Caco-2 (cell line): ENCODE results near the gene PLXNA4. TPM values are rescaled to one million over a fixed set of nuclear protein-coding genes. Genes with fewer than 3 reads are reported as not detected.
"Not testable (repeated sequence)": the region's sequence is repeated elsewhere in the genome, so short reads cannot be mapped to it uniquely, and the experiment has no call there.

Experiments
- BruUV-seq: library from RNA; stranded (reverse); fragments of 400-500 nt; replicated peaks from 2 replicates; lab custom pipeline; 2021; lab: Mats Ljungman, UMichigan
- CTCF ChIA-PET: fragments of 300-600 bp; sonication (Branson Sonifier 250); formaldehyde crosslinking; loops from one replicate; lab custom pipeline; 2022; ENCODE audit warnings: antibody characterized with exemption; lab: Charles Lee
- POLR2A ChIA-PET: fragments of 300-600 bp; sonication (Branson Sonifier 250); formaldehyde crosslinking; loops from one replicate; lab custom pipeline; 2022; ENCODE audit warnings: antibody characterized with exemption; lab: Charles Lee
- DNase-seq, 2 experiments: peaks; one replicate each; pipeline versions ENCODE4 v3.0.0 to v3.0.0-alpha.2; 2020 to 2022
- H3K27me3 ChIP-seq: replicated peaks from 2 replicates; pipeline ENCODE4 v1.6.0; 2011; ENCODE audit warnings: low read length; ENCODE audit not compliant: control insufficient read depth, insufficient read depth
- H3K36me3 ChIP-seq: 2 replicates; pipeline ENCODE4 v1.5.1; 2011; ENCODE audit warnings: low read length; ENCODE audit not compliant: control insufficient read depth, insufficient read depth
- H3K4me1 ChIP-seq: fragments of 250-450 bp; sonication (Bioruptor Pico); 2 replicates; pipeline ENCODE4 v1.5.1; 2020; ENCODE audit warnings: mild to moderate bottlenecking
- H3K4me3 ChIP-seq: 2 replicates; pipeline ENCODE4 v1.5.1; 2011; ENCODE audit warnings: low read depth, mild to moderate bottlenecking, control low read depth, low read length
- H3K9me3 ChIP-seq: fragments of 250-450 bp; sonication (Bioruptor Pico); 2 replicates; pipeline ENCODE4 v1.5.1; 2020; ENCODE audit warnings: mild to moderate bottlenecking, moderate library complexity
- H3K27ac Mint-ChIP-seq: one replicate; pipeline ENCODE4 v1.8.0; 2022; ENCODE audit warnings: mixed read lengths; ENCODE audit not compliant: unreplicated experiment
- H3K27me3 Mint-ChIP-seq: one replicate; pipeline ENCODE4 v1.8.0; 2022; ENCODE audit warnings: mixed read lengths; ENCODE audit not compliant: insufficient read depth, unreplicated experiment
- H3K36me3 Mint-ChIP-seq: one replicate; pipeline ENCODE4 v1.8.0; 2022; ENCODE audit warnings: mild to moderate bottlenecking, mixed read lengths; ENCODE audit not compliant: insufficient read depth, unreplicated experiment
- H3K4me1 Mint-ChIP-seq: one replicate; pipeline ENCODE4 v1.8.0; 2022; ENCODE audit warnings: low read depth, mixed read lengths; ENCODE audit not compliant: unreplicated experiment
- H3K4me3 Mint-ChIP-seq: one replicate; pipeline ENCODE4 v1.8.0; 2022; ENCODE audit warnings: mild to moderate bottlenecking, moderate library complexity, mixed read lengths; ENCODE audit not compliant: unreplicated experiment
- H3K9me3 Mint-ChIP-seq: one replicate; pipeline ENCODE4 v1.8.0; 2022; ENCODE audit warnings: mixed read lengths; ENCODE audit not compliant: unreplicated experiment
- intact Hi-C: fragments of 100-400 bp; cut with micrococcal nuclease; formaldehyde crosslinking; loops from one replicate; pipeline ENCODE4 v1.10.0; 2022; ENCODE audit not compliant: unreplicated experiment
- total RNA-seq: library from RNA; stranded (reverse); gene quantifications from 2 replicates; pipeline ENCODE4 v1.2.3, GENCODE V29; 2022
- TF ChIP-seq, protein P1 (sequence below), 2 experiments: fragments of 200-600 bp in 1 of 2; IDR thresholded peaks; 1 replicate in 1 of 2; 2 replicates in 1 of 2; pipeline versions ENCODE4 v1.5.1 to v1.8.0; 2011 to 2022; ENCODE audit warnings: antibody characterized with exemption in 1 of 2, control low read depth in 1 of 2, inconsistent platforms in 1 of 2, low read depth in 1 of 2, low read length in 1 of 2, mild to moderate bottlenecking in 1 of 2, moderate library complexity in 1 of 2; ENCODE audit not compliant: insufficient read depth in 1 of 2, severe bottlenecking in 1 of 2, unreplicated experiment in 1 of 2

PLXNA4 gene
- total RNA-seq, 1 experiment from 2014 or later, result 0.43 TPM

DNA sequence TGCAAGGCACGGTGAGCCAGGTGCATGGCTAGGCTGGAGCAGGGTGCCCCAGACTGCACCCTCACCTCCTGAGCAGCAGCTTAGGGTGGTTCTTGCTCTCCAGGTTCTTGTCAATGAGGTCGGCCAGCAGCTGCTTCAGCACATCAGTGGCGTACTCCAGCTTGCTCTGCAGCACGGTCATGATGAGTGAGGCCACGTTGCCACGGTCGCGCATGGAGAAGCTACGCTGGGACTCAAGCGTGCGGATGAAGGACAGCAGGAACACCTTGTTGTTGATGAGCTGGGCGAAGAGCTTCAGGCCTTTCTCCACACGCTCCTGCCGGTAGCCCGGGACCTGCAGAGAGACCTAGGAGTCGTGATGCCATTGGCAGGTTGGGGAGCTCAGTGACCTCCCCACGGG, 408.0 kb downstream of the PLXNA4 start:
- TF ChIP-seq, protein P1, sequence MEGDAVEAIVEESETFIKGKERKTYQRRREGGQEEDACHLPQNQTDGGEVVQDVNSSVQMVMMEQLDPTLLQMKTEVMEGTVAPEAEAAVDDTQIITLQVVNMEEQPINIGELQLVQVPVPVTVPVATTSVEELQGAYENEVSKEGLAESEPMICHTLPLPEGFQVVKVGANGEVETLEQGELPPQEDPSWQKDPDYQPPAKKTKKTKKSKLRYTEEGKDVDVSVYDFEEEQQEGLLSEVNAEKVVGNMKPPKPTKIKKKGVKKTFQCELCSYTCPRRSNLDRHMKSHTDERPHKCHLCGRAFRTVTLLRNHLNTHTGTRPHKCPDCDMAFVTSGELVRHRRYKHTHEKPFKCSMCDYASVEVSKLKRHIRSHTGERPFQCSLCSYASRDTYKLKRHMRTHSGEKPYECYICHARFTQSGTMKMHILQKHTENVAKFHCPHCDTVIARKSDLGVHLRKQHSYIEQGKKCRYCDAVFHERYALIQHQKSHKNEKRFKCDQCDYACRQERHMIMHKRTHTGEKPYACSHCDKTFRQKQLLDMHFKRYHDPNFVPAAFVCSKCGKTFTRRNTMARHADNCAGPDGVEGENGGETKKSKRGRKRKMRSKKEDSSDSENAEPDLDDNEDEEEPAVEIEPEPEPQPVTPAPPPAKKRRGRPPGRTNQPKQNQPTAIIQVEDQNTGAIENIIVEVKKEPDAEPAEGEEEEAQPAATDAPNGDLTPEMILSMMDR (IDR thresholded peaks at IDR 0.05; ENCODE audit: insufficient read depth in 1 of 2, low read depth in 1 of 2, low read length in 1 of 2, severe bottlenecking in 1 of 2, unreplicated experiment in 1 of 2), result no peak
- H3K36me3 Mint-ChIP-seq, result peaks cover 6% of the 10 kb centered on the region
- Histone ChIP-seq H3K4me3 (no peak overlapping the region), H3K9me3 (no peaks in the 10 kb centered on the region), H3K27me3 (no peaks in the 10 kb centered on the region; the same call in none of the 2 replicates), H3K4me1 (no peaks in the 10 kb centered on the region), H3K36me3 (no peaks in the 10 kb centered on the region)
- no peak overlapping the region for H3K27ac Mint-ChIP-seq
- CTCF ChIA-PET, result no interaction called here
- POLR2A ChIA-PET, result no interaction called here
- H3K9me3 Mint-ChIP-seq, result no peaks in the 10 kb centered on the region
- H3K4me3 Mint-ChIP-seq, result no peak overlapping the region
- H3K27me3 Mint-ChIP-seq, result peaks cover 22% of the 10 kb centered on the region
- no peaks in the 10 kb centered on the region for H3K4me1 Mint-ChIP-seq
- BruUV-seq, result no TSS peak
- intact Hi-C loops, result no loop called here
- DNase-seq, result no peak

DNA sequence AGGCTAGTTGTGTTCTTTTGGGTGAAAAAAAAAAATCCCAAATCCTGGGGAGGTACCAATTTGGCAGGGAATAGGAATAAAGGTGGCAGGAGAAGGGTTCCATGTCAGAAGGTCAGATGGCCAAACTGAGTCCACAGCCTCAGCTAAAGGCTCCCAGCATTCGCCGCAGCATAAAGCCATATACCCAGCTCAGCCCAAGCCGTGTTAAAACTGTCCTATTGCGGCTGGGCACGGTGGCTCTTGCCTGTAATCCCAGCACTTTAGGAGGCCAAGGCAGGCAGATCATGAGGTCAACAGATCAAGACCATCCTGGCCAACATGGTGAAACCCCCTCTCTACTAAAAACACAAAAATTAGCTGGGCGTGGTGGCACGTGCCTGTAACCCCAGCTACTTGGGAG, 410.6 kb downstream of the PLXNA4 start:
- POLR2A ChIA-PET, H3K36me3 Mint-ChIP-seq, H3K27ac Mint-ChIP-seq, DNase-seq, CTCF ChIA-PET, H3K4me3 ChIP-seq, H3K4me1 Mint-ChIP-seq, H3K27me3 ChIP-seq, H3K9me3 Mint-ChIP-seq, BruUV-seq, H3K36me3 ChIP-seq, H3K4me1 ChIP-seq, H3K4me3 Mint-ChIP-seq, intact Hi-C loops, H3K9me3 ChIP-seq: not testable (repeated sequence)
- peaks cover 28% of the 10 kb centered on the region for H3K27me3 Mint-ChIP-seq

DNA sequence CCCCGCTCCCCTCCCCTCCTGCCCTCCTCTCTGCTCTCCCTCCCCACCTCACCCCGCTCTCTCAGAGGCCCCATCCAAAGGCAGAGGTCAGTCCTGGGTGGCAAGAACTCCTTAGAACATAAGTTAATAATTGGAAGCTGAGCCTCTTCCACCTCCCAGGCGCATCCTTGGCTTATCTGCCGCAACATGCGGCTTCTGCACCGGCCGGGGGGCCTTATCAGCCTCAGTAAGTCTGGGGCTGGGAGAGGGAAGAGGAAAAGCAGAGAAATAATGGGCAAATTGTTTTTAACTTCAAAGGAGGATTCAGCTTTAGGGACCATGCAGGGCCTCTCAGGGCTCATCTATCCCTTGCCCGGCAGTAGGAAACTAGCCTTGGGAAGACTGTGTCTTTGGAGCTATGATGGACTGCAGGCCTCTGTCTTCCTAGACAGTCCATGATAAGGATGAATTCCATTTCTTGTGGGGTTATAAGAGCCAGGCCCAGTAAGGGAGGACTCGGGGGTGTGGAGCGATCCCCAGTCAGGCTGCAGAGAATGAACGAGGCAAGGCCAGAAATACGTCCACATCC, 411.6 kb downstream of the PLXNA4 start:
- Mint-ChIP-seq H3K27ac (no peak overlapping the region), H3K27me3 (peaks cover 32% of the 10 kb centered on the region), H3K9me3 (no peaks in the 10 kb centered on the region), H3K4me1 (no peaks in the 10 kb centered on the region), H3K4me3 (no peak overlapping the region), H3K36me3 (peaks cover 6% of the 10 kb centered on the region)
- Histone ChIP-seq H3K36me3 (no peaks in the 10 kb centered on the region), H3K4me1 (no peaks in the 10 kb centered on the region), H3K9me3 (no peaks in the 10 kb centered on the region), H3K27me3 (no peaks in the 10 kb centered on the region; the same call in none of the 2 replicates), H3K4me3 (no peak overlapping the region)
- TF ChIP-seq, protein P1 (IDR thresholded peaks at IDR 0.05; ENCODE audit: insufficient read depth in 1 of 2, low read depth in 1 of 2, low read length in 1 of 2, severe bottlenecking in 1 of 2, unreplicated experiment in 1 of 2), result no peak
- intact Hi-C loops, result no loop called here
- DNase-seq, result no peak
- no TSS peak for BruUV-seq
- ChIA-PET CTCF (no interaction called here), POLR2A (no interaction called here)
